Vagina (tissue), 2 donors: ENCODE data around the gene SCYL1. TPM values are rescaled to one million over a fixed set of nuclear protein-coding genes. Genes with fewer than 3 reads are reported as not detected.
A peak's percentile ranks its signal among the peaks of the same experiment; 100 is the strongest.

Source experiments
- DNase-seq, 2 donors: peaks; one replicate each; pipeline ENCODE4 v3.0.0-alpha.2; 2017; ENCODE audit errors: extremely low spot score in 2 of 2
- H3K27ac ChIP-seq: fragments of 200-600 bp; sonication (generic); one replicate; pipeline ENCODE4 v1.5.1; 2019
- H3K27me3 ChIP-seq: fragments of 200-600 bp; sonication (generic); one replicate; pipeline ENCODE4 v1.5.1; 2019
- H3K36me3 ChIP-seq, 2 donors: fragments of 200-600 bp; sonication (generic); one replicate each; pipeline ENCODE4 v1.5.1; 2017 to 2019
- H3K4me1 ChIP-seq: fragments of 200-600 bp; sonication (generic); one replicate; pipeline ENCODE4 v1.5.1; 2019
- H3K4me3 ChIP-seq, 2 donors: fragments of 200-600 bp; sonication (generic); 1 replicate in 1 of 2; 2 replicates in 1 of 2; pipeline ENCODE4 v1.5.1; 2016 to 2019
- H3K9me3 ChIP-seq: fragments of 200-600 bp; sonication (generic); one replicate; pipeline ENCODE4 v1.5.1; 2019
- POLR2A ChIP-seq, 2 donors: fragments of 450-650 bp; IDR thresholded peaks; one replicate each; pipeline ENCODE4 v1.6.1; 2017; ENCODE audit warnings: antibody characterized with exemption in 2 of 2, mild to moderate bottlenecking in 2 of 2, moderate library complexity in 2 of 2
- POLR2AphosphoS5 ChIP-seq, 2 donors: sonication (generic); formaldehyde crosslinking; IDR thresholded peaks; one replicate each; pipeline ENCODE4 v1.9.0; 2017; ENCODE audit warnings: antibody characterized with exemption in 2 of 2, mild to moderate bottlenecking in 2 of 2, low read depth in 1 of 2; ENCODE audit not compliant: insufficient read depth in 1 of 2
- intact Hi-C: fragments of 100-400 bp; cut with DNase I; formaldehyde crosslinking; loops from one replicate; pipeline ENCODE4 v1.15.1; 2023
- total RNA-seq: library from RNA; depleted of rRNA; stranded (reverse); fragments of >200 nt; gene quantifications from one replicate; pipeline ENCODE4 v1.2.3, GENCODE V29; 2016
- TF ChIP-seq, protein P1 (sequence below), 3 experiments: fragments of 450-650 bp in 2 of 3; fragments of 200-600 bp in 1 of 3; sonication (generic) in 1 of 3; IDR thresholded peaks; one replicate each; pipeline ENCODE4 v1.5.1; 2017 to 2019; ENCODE audit warnings: antibody characterized with exemption in 3 of 3, mild to moderate bottlenecking in 2 of 3, moderate library complexity in 2 of 3

SCYL1 gene
- total RNA-seq, 1 donor from 2014 or later = 77.3 TPM

DNA sequence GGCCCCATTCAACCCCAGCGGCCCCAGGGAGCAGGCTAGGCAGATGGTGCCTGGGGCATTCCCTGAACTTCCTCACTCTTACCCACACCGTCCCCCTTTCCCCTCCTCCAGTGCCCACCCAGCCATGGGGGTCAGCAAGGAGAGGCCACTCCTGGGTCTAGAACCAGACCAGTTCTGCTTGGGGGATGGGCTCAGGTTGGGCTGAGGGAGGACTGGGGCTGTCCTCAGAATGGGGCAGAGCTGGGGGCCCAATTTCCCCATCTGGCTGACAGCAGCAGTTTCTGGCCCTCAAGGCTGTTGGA is 12.4 kb downstream of the SCYL1 start:
- DNase-seq = no peak
- H3K4me3 ChIP-seq = no peak overlapping the region
- TF ChIP-seq POLR2AphosphoS5 (IDR thresholded peaks at IDR 0.05; ENCODE audit: insufficient read depth in 1 of 2, low read depth in 1 of 2) = peak in 1 of 2 donors; percentile 12
- no peak for TF ChIP-seq POLR2A (IDR thresholded peaks at IDR 0.05)
- TF ChIP-seq, protein P1, sequence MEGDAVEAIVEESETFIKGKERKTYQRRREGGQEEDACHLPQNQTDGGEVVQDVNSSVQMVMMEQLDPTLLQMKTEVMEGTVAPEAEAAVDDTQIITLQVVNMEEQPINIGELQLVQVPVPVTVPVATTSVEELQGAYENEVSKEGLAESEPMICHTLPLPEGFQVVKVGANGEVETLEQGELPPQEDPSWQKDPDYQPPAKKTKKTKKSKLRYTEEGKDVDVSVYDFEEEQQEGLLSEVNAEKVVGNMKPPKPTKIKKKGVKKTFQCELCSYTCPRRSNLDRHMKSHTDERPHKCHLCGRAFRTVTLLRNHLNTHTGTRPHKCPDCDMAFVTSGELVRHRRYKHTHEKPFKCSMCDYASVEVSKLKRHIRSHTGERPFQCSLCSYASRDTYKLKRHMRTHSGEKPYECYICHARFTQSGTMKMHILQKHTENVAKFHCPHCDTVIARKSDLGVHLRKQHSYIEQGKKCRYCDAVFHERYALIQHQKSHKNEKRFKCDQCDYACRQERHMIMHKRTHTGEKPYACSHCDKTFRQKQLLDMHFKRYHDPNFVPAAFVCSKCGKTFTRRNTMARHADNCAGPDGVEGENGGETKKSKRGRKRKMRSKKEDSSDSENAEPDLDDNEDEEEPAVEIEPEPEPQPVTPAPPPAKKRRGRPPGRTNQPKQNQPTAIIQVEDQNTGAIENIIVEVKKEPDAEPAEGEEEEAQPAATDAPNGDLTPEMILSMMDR (IDR thresholded peaks at IDR 0.05) = no peak
- H3K36me3 ChIP-seq = peaks cover 0 to 29% of the 10 kb centered on the region in 2 donors
- peaks cover 28% of the 10 kb centered on the region for H3K4me1 ChIP-seq
- H3K27me3 ChIP-seq = no peaks in the 10 kb centered on the region
- intact Hi-C loops = no loop called here
- H3K27ac ChIP-seq = no peak overlapping the region
- H3K9me3 ChIP-seq = no peaks in the 10 kb centered on the region

DNA sequence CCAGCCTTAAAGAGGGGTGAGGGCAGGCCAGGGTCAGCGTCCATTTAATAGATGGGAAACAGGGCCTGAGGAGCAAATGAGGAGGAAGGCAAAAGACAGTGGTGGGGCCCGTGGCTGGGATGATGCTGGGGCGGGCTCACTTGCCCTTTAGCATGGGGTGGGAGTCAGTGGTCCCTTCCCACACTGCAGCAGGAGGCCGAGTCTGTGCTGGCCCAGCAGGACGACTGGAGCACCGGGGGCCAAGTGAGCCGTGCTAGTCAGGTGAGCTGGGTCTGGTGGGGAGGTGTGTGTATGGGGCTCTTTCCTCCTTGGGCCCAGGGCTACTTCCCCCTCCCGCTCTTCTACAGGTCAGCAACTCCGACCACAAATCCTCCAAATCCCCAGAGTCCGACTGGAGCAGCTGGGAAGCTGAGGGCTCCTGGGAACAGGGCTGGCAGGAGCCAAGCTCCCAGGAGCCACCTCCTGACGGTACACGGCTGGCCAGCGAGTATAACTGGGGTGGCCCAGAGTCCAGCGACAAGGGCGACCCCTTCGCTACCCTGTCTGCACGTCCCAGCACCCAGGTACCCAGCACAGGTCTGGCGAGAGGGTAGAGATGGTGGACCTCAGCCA is 12.8 kb downstream of the SCYL1 start:
- no peak overlapping the region for H3K4me3 ChIP-seq
- no peak for TF ChIP-seq POLR2AphosphoS5 (IDR thresholded peaks at IDR 0.05; ENCODE audit: insufficient read depth in 1 of 2, low read depth in 1 of 2)
- TF ChIP-seq, protein P1 (IDR thresholded peaks at IDR 0.05) = no peak
- no peak for TF ChIP-seq POLR2A (IDR thresholded peaks at IDR 0.05)
- intact Hi-C loops = no loop called here
- DNase-seq = no peak
- H3K9me3 ChIP-seq = no peaks in the 10 kb centered on the region
- H3K27me3 ChIP-seq = no peaks in the 10 kb centered on the region
- no peak overlapping the region for H3K27ac ChIP-seq
- peaks cover 0 to 24% of the 10 kb centered on the region in 2 donors for H3K36me3 ChIP-seq
- peaks cover 28% of the 10 kb centered on the region for H3K4me1 ChIP-seq

DNA sequence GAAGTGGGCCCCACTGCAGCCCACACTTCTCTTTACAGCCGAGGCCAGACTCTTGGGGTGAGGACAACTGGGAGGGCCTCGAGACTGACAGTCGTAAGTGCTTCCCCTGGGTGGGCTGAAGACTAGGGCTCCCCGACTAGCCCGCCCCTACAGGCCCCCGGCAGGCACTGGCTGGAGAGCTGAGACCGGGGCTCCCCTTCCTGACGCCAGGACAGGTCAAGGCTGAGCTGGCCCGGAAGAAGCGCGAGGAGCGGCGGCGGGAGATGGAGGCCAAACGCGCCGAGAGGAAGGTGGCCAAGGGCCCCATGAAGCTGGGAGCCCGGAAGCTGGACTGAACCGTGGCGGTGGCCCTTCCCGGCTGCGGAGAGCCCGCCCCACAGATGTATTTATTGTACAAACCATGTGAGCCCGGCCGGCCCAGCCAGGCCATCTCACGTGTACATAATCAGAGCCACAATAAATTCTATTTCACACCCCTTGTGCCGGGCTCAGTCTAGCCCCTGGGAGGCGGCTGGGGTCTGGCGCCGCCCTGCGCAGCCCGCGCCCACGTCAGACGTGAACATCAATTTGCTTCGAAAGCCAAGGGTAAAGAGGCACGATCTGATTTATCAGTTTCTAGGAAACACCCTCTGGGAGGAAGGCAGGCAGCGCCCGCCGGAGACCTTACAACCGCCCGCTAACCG is 13.5 kb downstream of the SCYL1 start:
- DNase-seq = no peak
- TF ChIP-seq POLR2AphosphoS5 (IDR thresholded peaks at IDR 0.05; ENCODE audit: insufficient read depth in 1 of 2, low read depth in 1 of 2) (peak in 1 of 2 donors; percentile 46), POLR2A (IDR thresholded peaks at IDR 0.05) (no peak)
- Histone ChIP-seq H3K27me3 (no peaks in the 10 kb centered on the region), H3K36me3 (peaks cover 0 to 18% of the 10 kb centered on the region in 2 donors), H3K4me3 (no peak overlapping the region), H3K27ac (no peak overlapping the region), H3K9me3 (no peaks in the 10 kb centered on the region), H3K4me1 (peaks cover 28% of the 10 kb centered on the region)
- intact Hi-C loops = no loop called here

DNA sequence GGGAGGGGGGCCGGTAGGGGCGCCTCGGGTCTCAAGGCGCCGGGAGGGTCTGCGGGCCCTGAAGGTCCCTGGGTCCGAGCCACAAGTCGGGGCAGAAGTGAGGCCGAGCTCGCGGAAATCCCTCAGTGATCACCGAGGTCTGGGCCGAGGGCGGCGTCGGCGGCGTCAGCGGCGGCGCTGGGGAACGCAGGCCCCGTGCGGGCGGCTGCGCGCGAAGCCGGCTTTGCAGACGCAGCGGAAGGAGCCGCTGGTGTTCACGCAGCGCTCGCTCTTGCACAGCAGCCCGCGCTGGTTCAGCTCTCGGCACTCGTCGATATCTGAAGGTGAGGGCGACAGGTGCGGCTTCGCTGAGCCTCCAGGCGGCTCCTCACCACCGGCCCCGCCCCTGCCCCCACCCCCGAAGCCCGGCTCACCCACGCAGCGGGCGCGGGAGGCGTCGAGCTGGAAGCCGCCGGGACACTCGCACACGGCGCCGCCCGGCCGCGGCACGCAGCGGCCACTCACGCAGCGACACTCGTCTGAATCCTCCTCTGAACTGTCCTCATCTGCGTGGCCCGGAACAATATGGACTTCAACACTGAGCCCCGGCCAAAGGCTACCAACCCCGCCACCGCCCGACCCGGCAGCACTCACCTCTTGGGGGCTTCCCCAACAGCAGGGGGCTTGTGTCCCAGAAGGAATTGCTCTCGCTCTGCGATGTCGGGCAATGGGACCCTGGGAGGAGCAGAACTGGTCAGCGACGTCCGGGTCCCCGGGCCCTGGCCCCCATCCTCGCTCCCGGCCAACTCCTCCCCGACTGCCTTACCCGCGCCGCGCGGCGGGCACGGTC is 14.2 kb downstream of the SCYL1 start:
- H3K4me3 ChIP-seq = peak overlapping the region; percentile 55 to 89
- TF ChIP-seq POLR2A (IDR thresholded peaks at IDR 0.05) (no peak), POLR2AphosphoS5 (IDR thresholded peaks at IDR 0.05; ENCODE audit: insufficient read depth in 1 of 2, low read depth in 1 of 2) (no peak)
- TF ChIP-seq, protein P1 (IDR thresholded peaks at IDR 0.05) = no peak
- no peak for DNase-seq
- H3K4me1 ChIP-seq = peaks cover 28% of the 10 kb centered on the region
- H3K9me3 ChIP-seq = no peaks in the 10 kb centered on the region
- H3K36me3 ChIP-seq = peaks cover 0 to 12% of the 10 kb centered on the region in 2 donors
- no peaks in the 10 kb centered on the region for H3K27me3 ChIP-seq
- peak overlapping the region; percentile 98 for H3K27ac ChIP-seq
- intact Hi-C loops = no loop called here

DNA sequence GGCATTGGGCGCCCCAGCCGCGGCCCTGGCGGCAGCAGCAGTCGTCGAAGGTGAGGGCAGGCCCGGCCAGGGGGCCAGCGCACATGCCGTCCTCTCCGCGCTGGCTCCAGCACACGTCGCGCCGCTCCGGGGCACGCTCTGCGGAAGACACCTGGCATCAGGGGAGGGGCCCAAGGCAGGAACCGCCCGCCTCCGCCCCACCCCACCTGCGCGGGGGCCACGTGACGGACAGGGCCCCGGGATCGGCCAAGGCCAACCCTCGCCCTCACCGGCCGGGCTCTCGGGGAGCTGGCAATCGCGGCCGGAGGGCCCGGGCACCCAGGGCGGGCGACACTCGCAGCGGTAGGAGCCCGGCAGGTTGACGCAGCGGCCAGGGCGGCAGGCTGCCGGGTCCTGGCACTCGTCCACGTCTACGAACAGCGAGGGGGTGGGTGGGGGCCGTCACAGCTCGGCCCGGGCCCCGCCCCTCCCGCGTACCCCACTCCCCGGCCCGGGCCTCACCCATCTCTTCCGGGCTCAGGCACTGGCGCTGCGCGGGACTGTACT is 14.9 kb downstream of the SCYL1 start:
- Histone ChIP-seq H3K4me3 (peak overlapping the region; percentile 55 to 89), H3K9me3 (no peaks in the 10 kb centered on the region), H3K27ac (peak overlapping the region; percentile 98), H3K27me3 (no peaks in the 10 kb centered on the region), H3K36me3 (peaks cover 0 to 12% of the 10 kb centered on the region in 2 donors), H3K4me1 (peaks cover 28% of the 10 kb centered on the region)
- intact Hi-C loops = no loop called here
- DNase-seq = no peak
- peak in 1 of 2 donors; percentile 5 for TF ChIP-seq POLR2AphosphoS5 (IDR thresholded peaks at IDR 0.05; ENCODE audit: insufficient read depth in 1 of 2, low read depth in 1 of 2)
- TF ChIP-seq POLR2A (IDR thresholded peaks at IDR 0.05) = no peak
